ENCODE measurements around the gene SRGAP3. TPM values are rescaled to one million over a fixed set of nuclear protein-coding genes. Genes with fewer than 3 reads are reported as not detected.

The SRGAP3 gene
- total and polyA plus RNA-seq, 10 of the 15 experiments (the other 5 are each of a cell fraction or from before 2014, with no cell fraction given) = 0.32 to 1.7 (median 0.99) TPM

DNA sequence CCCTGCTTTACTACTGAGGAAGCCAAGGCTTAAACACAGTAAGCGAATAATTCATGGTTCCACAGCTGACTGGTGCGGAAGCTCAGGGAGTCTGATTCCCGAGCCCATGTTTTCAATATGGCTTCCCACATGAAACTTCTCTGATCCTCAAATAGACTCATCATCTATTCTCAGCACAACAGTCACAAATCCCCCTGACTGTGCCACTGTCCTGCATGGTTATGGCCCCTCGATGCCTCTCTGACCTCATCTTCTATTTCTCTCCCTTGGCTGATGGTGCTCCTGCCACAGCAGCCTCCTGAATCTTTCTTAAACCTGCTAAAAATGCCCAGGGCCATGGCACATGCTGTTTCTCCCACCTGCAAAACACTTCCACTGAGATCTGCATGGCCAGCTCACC is 43.2 kb downstream of the SRGAP3 start (continued):
- TF ChIP-seq, protein P1, sequence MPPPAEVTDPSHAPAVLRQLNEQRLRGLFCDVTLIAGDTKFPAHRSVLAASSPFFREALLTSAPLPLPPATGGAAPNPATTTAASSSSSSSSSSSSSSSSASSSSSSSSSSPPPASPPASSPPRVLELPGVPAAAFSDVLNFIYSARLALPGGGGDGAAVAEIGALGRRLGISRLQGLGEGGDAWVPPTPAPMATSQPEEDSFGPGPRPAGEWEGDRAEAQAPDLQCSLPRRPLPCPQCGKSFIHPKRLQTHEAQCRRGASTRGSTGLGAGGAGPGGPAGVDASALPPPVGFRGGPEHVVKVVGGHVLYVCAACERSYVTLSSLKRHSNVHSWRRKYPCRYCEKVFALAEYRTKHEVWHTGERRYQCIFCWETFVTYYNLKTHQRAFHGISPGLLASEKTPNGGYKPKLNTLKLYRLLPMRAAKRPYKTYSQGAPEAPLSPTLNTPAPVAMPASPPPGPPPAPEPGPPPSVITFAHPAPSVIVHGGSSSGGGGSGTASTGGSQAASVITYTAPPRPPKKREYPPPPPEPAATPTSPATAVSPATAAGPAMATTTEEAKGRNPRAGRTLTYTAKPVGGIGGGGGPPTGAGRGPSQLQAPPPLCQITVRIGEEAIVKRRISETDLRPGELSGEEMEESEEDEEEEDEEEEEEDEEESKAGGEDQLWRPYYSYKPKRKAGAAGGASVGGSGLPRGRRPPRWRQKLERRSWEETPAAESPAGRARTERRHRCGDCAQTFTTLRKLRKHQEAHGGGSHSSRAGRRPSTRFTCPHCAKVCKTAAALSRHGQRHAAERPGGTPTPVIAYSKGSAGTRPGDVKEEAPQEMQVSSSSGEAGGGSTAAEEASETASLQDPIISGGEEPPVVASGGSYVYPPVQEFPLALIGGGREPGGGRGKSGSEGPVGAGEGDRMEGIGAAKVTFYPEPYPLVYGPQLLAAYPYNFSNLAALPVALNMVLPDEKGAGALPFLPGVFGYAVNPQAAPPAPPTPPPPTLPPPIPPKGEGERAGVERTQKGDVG (CRISPR knock-in tag; IDR thresholded peaks at IDR 0.05) = no peak
- TF ChIP-seq BMI1 (IDR thresholded peaks at IDR 0.05; ENCODE audit: borderline replicate concordance) = no peak
- TF ChIP-seq SREBF2 (IDR thresholded peaks at IDR 0.05; ENCODE audit: low read length) = no peak
- TF ChIP-seq EP300 (IDR thresholded peaks at IDR 0.05; ENCODE audit: borderline replicate concordance in 1 of 2, control insufficient read depth in 1 of 2, low read depth in 2 of 2, low read length in 2 of 2) = no peak
- TF ChIP-seq MEF2A (IDR thresholded peaks at IDR 0.05; ENCODE audit: insufficient read depth, low read depth, low read length) = peak; percentile 40
- no peak for TF ChIP-seq MXI1 (IDR thresholded peaks at IDR 0.05; ENCODE audit: low read depth, low read length)
- no peak for TF ChIP-seq NR2F1 (conservative IDR thresholded peaks at IDR 0.05)
- TF ChIP-seq CEBPB (IDR thresholded peaks at IDR 0.05; ENCODE audit: borderline replicate concordance in 1 of 2, low read depth in 2 of 2, low read length in 2 of 2) = no peak
- TF ChIP-seq SUZ12 (IDR thresholded peaks at IDR 0.05; ENCODE audit: unreplicated experiment) = no peak
- no peak for TF ChIP-seq SMAD5 (IDR thresholded peaks at IDR 0.05; ENCODE audit: low read depth)
